PFSK-1 (cell line): ENCODE measurements around the gene PRR11.

ENCODE experiments used
- FOXP2 ChIP-seq: optimal IDR thresholded peaks from 2 replicates; pipeline ENCODE3; 2011; ENCODE audit warnings: borderline replicate concordance, control low read depth, inconsistent platforms; ENCODE audit not compliant: insufficient read depth; ENCODE audit errors: extremely low read length, extremely low read depth
- POLR2AphosphoS5 ChIP-seq: IDR thresholded peaks from 2 replicates; pipeline ENCODE4 v1.6.1; 2012; ENCODE audit warnings: low read depth, mild to moderate bottlenecking, control low read depth, low read length, moderate library complexity
- REST ChIP-seq, 2 experiments: IDR thresholded peaks; 2 replicates each; pipeline versions ENCODE4 v1.6.1 to v1.8.0; 2011 to 2012; ENCODE audit warnings: low read depth in 2 of 2, low read length in 2 of 2, control low read depth in 1 of 2, inconsistent platforms in 1 of 2, mild to moderate bottlenecking in 1 of 2, moderate library complexity in 1 of 2; ENCODE audit not compliant: insufficient read depth in 1 of 2
- SIN3A ChIP-seq: IDR thresholded peaks from 2 replicates; pipeline ENCODE4 v1.6.1; 2012; ENCODE audit warnings: mild to moderate bottlenecking, low read length, moderate library complexity, borderline replicate concordance; ENCODE audit not compliant: insufficient read depth
- TAF1 ChIP-seq: IDR thresholded peaks from 2 replicates; pipeline ENCODE4 v1.6.1; 2012; ENCODE audit warnings: low read length, control low read depth, borderline replicate concordance; ENCODE audit not compliant: insufficient read depth

PRR11 gene

GRCh38 chr17:59149841-59150511, 5.6 kb upstream of the PRR11 start:
- TF ChIP-seq FOXP2: no peak
- TF ChIP-seq POLR2AphosphoS5: no peak
- TF ChIP-seq TAF1: no peak
- no peak for TF ChIP-seq REST (IDR thresholded peaks at IDR 0.05; ENCODE audit: insufficient read depth in 1 of 2, low read depth in 2 of 2, low read length in 2 of 2)
- TF ChIP-seq SIN3A: no peak

GRCh38 chr17:59151006-59151405, 4.5 kb upstream of the PRR11 start:
- TF ChIP-seq FOXP2: no peak
- TF ChIP-seq POLR2AphosphoS5: no peak
- TF ChIP-seq SIN3A: no peak
- no peak for TF ChIP-seq TAF1
- TF ChIP-seq REST (IDR thresholded peaks at IDR 0.05; ENCODE audit: insufficient read depth in 1 of 2, low read depth in 2 of 2, low read length in 2 of 2): no peak

- TF ChIP-seq POLR2AphosphoS5 (no peak), SIN3A (no peak), REST (IDR thresholded peaks at IDR 0.05; ENCODE audit: insufficient read depth in 1 of 2, low read depth in 2 of 2, low read length in 2 of 2) (no peak), FOXP2 (no peak)
Observed at GRCh38 chr17:59151591-59151990, 4.0 kb upstream of the PRR11 start.

- TF ChIP-seq TAF1: no peak
- no peak for TF ChIP-seq FOXP2
- no peak for TF ChIP-seq SIN3A
- no peak for TF ChIP-seq POLR2AphosphoS5
- TF ChIP-seq REST (IDR thresholded peaks at IDR 0.05; ENCODE audit: insufficient read depth in 1 of 2, low read depth in 2 of 2, low read length in 2 of 2): no peak
Observed at GRCh38 chr17:59152925-59153324, 2.6 kb upstream of the PRR11 start.
